HG03439 (cell line): Measurements from ENCODE around the gene DLEU7.
A peak's percentile ranks its signal among the peaks of the same experiment; 100 is the strongest.

Source experiments
- ATAC-seq: cut with Tn5 transposase; IDR thresholded peaks from one replicate; pipeline ENCODE4 v1.9.1; 2021; ENCODE audit warnings: mild to moderate bottlenecking, moderate library complexity; ENCODE audit not compliant: unreplicated experiment

The DLEU7 gene

DNA sequence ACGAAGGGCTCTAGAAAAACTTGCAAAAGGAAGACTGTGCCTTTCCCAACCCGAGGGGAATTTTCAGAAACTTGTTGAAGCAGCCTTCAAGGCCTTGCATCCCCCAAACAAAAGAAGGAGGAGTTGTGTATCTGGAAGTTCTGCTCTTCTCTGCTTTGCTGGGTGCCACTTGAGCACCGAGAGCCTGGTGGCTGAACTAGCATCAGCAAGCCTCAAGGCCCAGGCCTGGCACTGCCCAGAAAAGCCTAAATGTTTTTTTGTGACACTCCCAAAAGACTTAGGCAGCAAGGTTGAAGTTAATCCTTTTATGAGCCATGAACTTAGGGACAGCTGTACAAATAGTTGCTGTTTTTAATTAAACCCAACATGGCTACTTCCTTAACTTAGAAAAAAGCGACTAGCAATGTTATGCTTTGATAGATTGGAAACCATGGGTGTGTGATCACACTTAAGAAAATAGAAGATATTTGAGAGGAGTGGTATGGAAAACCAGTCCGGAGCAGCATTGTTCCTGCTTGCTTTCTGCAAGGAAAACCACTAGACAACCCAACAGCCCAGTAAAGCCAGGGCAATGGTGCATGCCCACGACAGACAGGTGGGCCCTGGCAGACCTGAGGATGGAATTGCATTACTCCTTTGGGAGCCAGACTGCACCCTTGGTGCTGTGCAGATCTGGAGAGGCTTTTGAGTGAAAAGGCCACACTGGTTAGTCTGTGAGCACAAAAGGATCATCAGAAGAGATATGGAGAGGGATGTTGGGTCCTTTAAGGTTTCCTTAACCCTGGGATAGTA is 788 bp upstream of the DLEU7 start:
- no peak for ATAC-seq

- no peak for ATAC-seq
Measured at GRCh38 chr13:50842990-50843256, 569 bp downstream of the DLEU7 start.

GRCh38 chr13:50842251-50842989 is 1.1 kb downstream of the DLEU7 start:
- ATAC-seq, result no peak

DNA sequence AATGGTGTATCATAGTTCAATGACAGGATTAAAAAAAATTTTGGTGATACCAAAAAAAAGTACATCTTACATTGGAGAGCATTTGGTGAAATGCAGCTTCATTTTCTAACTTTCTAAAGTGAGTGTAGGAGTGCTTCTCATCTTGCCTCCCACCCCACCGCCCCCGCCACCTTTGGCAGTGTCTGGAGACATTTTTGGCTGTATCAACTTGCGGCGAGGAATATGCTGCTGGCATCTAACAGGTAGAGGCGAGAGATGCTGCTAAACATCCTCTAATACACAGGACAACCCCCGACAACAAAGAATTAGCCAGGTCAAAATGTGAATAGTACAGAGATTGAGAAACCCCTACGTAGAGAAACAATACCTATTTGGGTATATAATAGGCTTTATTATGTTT is 1.7 kb downstream of the DLEU7 start:
- no peak for ATAC-seq

GRCh38 chr13:50840284-50840683 is 3.2 kb downstream of the DLEU7 start:
- no peak for ATAC-seq

DNA sequence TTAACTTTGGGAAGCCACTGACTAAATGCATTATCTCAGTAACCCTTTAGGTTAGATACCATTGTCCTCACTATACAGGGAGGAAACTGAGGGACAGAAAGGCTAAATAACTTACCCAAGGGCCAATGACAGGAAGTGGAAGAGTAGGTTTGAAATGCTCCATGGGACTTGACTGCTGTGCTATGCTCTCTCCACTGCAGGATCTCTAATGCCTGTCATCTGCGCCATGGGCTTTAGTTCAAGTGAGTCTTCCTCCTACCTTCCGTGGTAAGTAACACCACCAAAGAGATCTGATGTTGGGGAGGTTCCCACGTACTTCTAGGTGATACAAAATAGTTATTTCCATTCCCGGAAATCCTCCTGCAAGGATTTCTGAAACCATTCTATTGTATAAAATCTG is 3.7 kb downstream of the DLEU7 start:
- ATAC-seq, result no peak

DNA sequence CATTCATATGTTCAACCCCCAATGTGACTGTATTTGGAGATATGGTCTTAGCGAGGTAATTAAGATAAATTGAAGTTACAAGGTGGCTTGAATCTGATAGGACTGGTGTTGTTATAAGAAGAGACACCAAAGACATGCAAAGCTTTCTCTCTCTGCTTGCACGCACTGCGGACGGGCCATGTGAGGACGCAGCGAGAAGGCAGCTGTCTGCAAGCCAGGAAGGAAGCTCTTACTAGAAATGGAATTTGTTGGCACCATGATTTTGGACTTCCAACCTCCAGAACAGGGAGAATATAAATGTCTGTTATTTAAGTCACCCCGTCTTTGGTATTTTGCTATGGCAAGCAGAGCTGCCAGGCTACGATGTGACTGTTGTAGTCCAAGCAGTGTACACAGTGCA is 4.8 kb downstream of the DLEU7 start:
- ATAC-seq, result no peak

GRCh38 chr13:50838031-50838430 is 5.5 kb downstream of the DLEU7 start:
- ATAC-seq, result no peak

DNA sequence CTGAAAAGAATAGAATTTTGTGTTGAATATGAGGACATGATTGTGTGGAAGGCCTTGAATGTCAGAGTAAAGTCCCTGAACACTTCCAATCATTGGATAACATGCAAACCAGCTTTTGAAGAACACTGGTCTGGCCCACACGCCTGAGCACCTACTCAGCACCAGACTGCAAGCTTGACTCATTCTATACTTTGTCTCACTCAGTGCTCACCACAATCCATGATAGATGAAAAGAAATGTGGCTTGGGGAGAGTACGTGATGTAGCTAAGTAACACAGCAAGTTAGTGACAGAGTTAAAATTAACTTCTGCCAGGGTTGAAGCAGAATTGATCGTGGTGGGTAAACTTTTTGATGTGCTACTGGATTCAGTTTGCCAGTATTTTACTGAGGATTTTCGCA is 12.0 kb downstream of the DLEU7 start:
- no peak for ATAC-seq

DNA sequence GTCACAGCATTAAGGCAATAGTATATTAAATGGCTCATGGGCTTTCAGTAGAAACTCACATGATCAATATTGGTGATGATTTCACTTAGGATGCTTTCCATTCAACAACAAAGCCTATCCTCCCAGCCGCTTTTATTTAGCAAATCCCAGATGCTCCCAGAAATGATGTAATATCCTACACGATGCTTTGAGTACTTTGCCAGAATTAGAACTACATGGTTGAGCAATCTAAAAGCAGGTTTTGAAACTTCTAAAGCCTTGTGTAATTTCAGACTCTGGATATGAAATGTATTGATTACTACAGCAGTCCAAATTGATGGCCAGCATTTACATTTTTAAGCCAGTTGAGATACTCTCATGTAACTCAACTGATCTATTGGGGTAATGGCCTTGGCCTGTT is 13.6 kb downstream of the DLEU7 start:
- no peak for ATAC-seq

- ATAC-seq, result no peak
Measured at GRCh38 chr13:50829226-50829625, 14.3 kb downstream of the DLEU7 start.

- ATAC-seq, result no peak
Measured at GRCh38 chr13:50826035-50826434, 17.5 kb downstream of the DLEU7 start.

GRCh38 chr13:50812242-50812641 is 31.2 kb downstream of the DLEU7 start:
- ATAC-seq, result no peak

DNA sequence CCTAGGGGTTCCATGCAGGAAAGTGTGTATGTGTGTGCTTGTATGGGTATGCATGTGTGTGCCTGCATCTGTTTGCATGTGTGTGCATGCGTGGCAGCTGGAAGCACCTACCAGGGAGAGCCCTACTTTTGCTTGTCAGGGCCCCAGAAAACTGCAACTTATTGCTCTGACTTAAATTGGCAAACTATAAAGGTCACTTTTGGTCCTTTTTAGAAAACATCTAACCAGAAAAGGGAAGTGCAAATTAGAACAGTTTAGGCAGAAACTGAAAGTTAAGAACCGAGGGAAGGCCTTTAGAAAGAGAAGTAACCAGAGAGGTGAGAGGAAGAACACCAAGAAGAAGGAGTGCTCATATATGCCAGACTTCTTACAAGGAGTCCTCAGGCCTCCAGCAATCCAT is 32.5 kb downstream of the DLEU7 start:
- ATAC-seq, result peak; percentile 93

GRCh38 chr13:50810468-50810867 is 33.0 kb downstream of the DLEU7 start:
- ATAC-seq, result no peak

GRCh38 chr13:50809133-50810090 is 34.1 kb downstream of the DLEU7 start:
- no peak for ATAC-seq

DNA sequence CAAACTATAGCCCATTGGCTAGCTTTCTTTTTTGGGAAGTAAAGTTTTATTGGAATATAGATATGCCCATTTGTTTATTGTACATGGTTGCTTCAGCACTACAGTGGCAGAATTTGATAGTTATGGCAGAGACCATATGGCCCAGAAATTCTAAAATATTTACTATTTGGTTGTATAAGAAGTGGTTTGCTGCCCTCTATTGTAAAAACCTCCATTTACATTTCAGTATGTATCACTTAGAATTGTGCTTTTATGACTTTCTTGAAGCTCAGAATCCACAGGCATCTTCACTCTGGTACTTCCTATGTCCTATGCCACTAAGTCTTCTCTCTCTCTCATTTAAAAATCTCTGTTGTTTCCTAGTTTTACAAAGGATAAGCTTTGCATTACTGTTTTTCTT is 37.7 kb downstream of the DLEU7 start:
- ATAC-seq, result no peak

- peak; percentile 80 for ATAC-seq
Measured at GRCh38 chr13:50801087-50801931, 42.2 kb downstream of the DLEU7 start.

GRCh38 chr13:50800091-50800739 is 43.3 kb downstream of the DLEU7 start:
- ATAC-seq, result no peak

DNA sequence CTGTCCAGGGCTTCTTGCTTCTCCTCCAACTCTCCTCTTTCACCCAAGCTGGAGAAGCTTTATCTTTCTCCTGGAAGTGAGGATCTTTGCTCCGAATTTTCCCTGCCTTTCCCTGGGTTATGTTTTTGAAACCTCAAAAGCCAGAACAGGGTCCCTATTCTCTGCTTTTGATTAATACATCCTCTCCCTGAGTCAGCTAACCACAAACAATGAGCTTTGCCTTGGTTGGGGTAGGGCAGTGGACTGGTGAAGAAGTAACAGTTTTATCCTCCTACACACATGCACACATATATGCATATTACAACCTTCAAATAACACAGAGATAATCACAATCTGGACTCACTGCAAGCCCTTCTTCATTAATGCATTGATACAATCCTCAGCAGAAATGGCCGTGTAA is 44.6 kb downstream of the DLEU7 start:
- no peak for ATAC-seq
